ENCODE results near the gene NIPAL3.

Gene NIPAL3

DNA sequence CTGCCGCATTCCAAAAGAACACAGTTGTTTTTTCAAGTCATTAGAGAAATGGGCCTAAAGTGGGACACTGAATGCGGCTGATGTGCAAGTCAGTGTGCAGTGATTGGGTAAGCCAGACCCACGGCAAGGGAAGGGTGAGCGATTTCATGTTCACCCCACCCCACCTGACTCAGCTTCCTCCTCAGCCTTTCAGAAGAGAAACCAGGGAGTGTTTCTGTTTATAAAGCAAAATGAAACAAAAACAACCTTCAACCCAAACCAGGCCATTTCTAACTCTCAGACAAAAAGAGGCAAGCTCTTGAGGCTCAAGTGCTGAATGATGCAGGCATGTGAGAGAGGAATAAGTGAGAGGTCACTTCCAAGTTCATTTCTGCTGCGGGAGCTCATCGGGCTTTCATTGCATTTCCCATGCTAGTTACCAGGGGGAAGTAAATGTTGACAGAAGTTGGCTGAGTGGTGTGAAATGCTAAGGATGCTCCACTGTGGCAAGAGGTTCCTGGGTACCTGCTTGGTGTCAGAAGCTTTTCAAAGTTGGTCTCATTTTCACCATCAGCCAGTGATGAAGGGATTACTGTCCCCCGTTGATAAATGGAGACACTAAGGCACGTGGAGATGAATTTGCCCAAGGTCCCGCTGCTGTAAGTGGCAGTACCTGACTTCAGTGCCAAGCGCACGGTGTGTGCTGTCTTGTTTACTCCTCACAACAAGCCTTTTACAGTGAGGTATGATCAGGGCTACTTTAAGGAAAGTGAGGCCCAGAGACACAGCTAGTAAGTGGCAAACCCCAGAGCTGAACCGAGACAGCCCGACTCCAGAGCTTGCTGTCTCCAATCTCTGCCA is 31.1 kb upstream of the NIPAL3 start:
- ChIA-PET POLR2A (interaction anchor here (0.6 kb wide), 1 partner anchor 63 kb away, joined by 3 read pairs; no protein-coding TSS in a partner anchor), CTCF (interaction anchor here (1.1 to 6.0 kb wide), 10 partner anchors 8 to 252 kb away, joined by 4 to 166 read pairs (median 6); no protein-coding TSS in a partner anchor)
- no peak overlapping the region for H3K4me3 ChIP-seq (ENCODE audit: low read depth, low read length)
- no peak for DNase-seq (ENCODE audit: low read depth, low spot score)
- TF ChIP-seq, protein P1, sequence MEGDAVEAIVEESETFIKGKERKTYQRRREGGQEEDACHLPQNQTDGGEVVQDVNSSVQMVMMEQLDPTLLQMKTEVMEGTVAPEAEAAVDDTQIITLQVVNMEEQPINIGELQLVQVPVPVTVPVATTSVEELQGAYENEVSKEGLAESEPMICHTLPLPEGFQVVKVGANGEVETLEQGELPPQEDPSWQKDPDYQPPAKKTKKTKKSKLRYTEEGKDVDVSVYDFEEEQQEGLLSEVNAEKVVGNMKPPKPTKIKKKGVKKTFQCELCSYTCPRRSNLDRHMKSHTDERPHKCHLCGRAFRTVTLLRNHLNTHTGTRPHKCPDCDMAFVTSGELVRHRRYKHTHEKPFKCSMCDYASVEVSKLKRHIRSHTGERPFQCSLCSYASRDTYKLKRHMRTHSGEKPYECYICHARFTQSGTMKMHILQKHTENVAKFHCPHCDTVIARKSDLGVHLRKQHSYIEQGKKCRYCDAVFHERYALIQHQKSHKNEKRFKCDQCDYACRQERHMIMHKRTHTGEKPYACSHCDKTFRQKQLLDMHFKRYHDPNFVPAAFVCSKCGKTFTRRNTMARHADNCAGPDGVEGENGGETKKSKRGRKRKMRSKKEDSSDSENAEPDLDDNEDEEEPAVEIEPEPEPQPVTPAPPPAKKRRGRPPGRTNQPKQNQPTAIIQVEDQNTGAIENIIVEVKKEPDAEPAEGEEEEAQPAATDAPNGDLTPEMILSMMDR (IDR thresholded peaks at IDR 0.05; ENCODE audit: insufficient read depth, low read length, missing control alignments): no peak

DNA sequence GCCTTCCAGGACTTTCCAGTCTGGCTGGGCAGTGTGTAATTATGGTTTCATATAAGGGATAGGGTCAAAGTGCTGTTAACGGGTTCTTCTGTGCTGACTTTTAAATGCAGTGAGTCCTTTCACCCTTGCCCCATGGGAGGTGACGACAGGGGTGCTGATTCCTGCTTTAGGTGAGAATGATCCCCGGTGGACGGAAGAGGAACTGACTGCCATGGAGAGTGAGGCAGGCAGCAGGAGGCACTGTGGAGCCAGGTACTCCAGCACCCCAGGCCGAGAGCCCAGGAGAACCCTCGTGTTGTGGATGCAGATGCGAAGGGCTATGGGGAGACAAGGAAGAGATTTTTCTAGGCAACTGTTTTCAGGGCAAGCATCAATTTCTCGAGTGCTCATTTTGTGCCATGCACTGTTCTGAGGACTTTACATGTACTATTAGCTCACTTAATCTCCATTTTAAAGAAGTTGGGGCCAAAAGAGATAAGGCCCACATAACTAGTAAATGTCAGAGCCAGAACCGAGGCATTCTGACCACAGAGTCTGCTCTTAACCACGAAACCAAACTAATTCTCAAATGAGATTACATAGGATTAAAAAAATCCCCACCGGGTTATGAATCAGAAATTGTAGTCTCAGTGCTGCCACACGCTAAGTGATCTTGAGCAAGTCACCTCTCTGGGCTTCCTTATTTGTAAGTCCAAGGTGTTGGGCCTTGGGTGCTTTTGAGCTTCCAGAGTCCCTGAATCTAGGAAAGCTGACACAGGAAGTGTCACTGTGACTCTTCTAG is 30.3 kb upstream of the NIPAL3 start:
- no peak overlapping the region for H3K4me3 ChIP-seq (ENCODE audit: low read depth, low read length)
- no peak for DNase-seq (ENCODE audit: low read depth, low spot score)
- CTCF ChIA-PET: interaction anchor here (0.8 to 6.0 kb wide), 13 partner anchors 7 to 314 kb away, joined by 3 to 166 read pairs (median 5); no protein-coding TSS in a partner anchor
- TF ChIP-seq, protein P1 (IDR thresholded peaks at IDR 0.05; ENCODE audit: insufficient read depth, low read length, missing control alignments): peak; percentile 48
- POLR2A ChIA-PET: no interaction called here

DNA sequence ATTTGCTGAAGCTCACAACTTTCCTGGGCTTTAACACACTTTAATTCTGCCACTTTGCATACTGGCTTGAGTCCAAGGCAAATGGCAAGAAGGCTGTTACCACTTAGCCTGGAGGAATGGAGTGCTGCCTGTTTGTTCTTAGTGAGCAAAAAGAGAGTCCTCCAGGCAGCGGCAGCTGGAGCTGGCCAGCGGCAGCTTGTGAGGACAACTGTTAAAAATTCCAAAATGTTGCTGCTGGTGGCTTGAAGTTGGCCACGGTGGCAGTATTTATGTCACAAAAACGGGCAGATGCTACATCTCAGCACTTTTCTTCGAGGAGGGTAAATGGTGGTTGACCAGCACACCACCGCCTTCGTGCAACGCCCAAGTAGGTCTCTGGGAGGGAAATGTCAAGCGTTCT is 29.4 kb upstream of the NIPAL3 start:
- POLR2A ChIA-PET: no interaction called here
- CTCF ChIA-PET: interaction anchor here (0.8 to 6.0 kb wide), 9 partner anchors 10 to 315 kb away, joined by 3 to 166 read pairs (median 4); no protein-coding TSS in a partner anchor
- TF ChIP-seq, protein P1 (IDR thresholded peaks at IDR 0.05; ENCODE audit: insufficient read depth, low read length, missing control alignments): no peak
- H3K4me3 ChIP-seq (ENCODE audit: low read depth, low read length): no peak overlapping the region
- no peak for DNase-seq (ENCODE audit: low read depth, low spot score)

DNA sequence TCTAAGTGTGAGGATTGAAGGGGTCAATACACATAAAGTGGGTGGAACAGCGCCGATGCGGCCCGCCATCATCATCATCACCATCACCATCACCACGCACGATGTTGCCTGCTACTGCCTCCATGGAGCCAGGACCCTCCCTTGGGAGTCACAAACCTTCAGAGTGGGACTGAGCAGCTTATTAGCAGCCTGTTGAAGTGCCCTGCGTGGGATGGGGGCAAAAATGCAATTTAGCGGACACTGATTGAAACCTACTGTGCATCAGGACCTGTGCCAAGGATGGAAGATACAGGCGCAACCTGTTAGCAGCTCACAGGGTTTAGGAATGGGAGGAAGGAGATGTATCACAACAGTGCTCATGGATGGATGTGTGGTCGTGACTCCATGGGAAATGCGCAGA is 28.7 kb upstream of the NIPAL3 start:
- POLR2A ChIA-PET: no interaction called here
- DNase-seq (ENCODE audit: low read depth, low spot score): no peak
- CTCF ChIA-PET: interaction anchor here (0.9 to 6.0 kb wide), 5 partner anchors 17 to 249 kb away, joined by 3 to 166 read pairs (median 8); no protein-coding TSS in a partner anchor
- TF ChIP-seq, protein P1 (IDR thresholded peaks at IDR 0.05; ENCODE audit: insufficient read depth, low read length, missing control alignments): no peak
- H3K4me3 ChIP-seq (ENCODE audit: low read depth, low read length): no peak overlapping the region

DNA sequence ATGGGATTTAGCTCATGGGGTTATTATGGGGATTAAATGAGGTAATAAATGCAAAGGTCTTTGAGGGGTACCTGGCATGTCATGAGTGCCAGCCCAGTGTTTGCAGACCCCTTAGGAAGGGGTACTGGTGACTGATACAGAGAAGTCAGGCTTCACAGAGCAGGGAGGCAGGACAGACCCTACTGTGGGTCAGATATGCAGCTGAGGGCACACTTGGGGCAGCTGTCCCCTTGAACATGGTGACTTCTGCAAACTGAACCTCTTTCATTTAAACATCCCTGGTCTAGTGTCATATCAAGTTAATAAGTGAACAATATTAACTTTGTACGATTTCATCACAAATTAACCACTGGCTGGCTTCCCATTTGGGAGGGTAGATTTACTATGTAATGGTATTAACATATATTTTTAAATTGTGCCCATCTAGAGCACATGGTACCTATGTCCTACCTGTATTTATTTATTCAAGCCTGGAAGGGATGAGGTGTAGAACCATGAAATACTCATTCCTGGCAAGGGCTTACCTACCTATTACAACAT is 27.9 kb upstream of the NIPAL3 start:
- no peak overlapping the region for H3K4me3 ChIP-seq (ENCODE audit: low read depth, low read length)
- ChIA-PET CTCF (interaction anchor here (0.9 to 6.0 kb wide), 5 partner anchors 14 to 189 kb away, joined by 3 to 166 read pairs (median 4); no protein-coding TSS in a partner anchor), POLR2A (no interaction called here)
- DNase-seq (ENCODE audit: low read depth, low spot score): no peak
- TF ChIP-seq, protein P1 (IDR thresholded peaks at IDR 0.05; ENCODE audit: insufficient read depth, low read length, missing control alignments): no peak
